GM12878 (cell line): ENCODE measurements around the gene RIN1. TPM values are rescaled to one million over a fixed set of nuclear protein-coding genes. Genes with fewer than 3 reads are reported as not detected.

ENCODE experiments used
- ATAC-seq: fragments of 200-7000 bp; cut with Tn5 transposase; 3 replicates; pipeline ENCODE4 v1.9.1; 2020; ENCODE audit warnings: mild to moderate bottlenecking, moderate library complexity
- BruUV-seq: library from RNA; stranded (reverse); fragments of 400-500 nt; replicated peaks from 2 replicates; lab custom pipeline; 2021; lab: Mats Ljungman, UMichigan
- CTCF ChIA-PET: fragments of 300-600 bp; sonication (Branson Sonifier 250); formaldehyde crosslinking; extraction: SDS; loops from one replicate; lab custom pipeline; 2021; ENCODE audit warnings: inconsistent platforms; lab: Yijun Ruan, JAX
- POLR2A ChIA-PET: fragments of 350-600 bp; formaldehyde crosslinking; extraction: SDS; loops from one replicate; lab custom pipeline; 2021; ENCODE audit warnings: inconsistent platforms; lab: Charles Lee
- RAD21 ChIA-PET: fragments of 300-600 bp; sonication (Branson Sonifier 250); formaldehyde crosslinking; loops from one replicate; lab custom pipeline; 2023; ENCODE audit warnings: antibody characterized with exemption; ENCODE audit not compliant: unreplicated experiment; lab: Charles Lee
- SMC1A ChIA-PET: fragments of 300-600 bp; sonication (Branson Sonifier 250); formaldehyde crosslinking; loops from one replicate; lab custom pipeline; 2023; ENCODE audit not compliant: unreplicated experiment, uncharacterized antibody; lab: Charles Lee
- DNase-seq: peaks from one replicate; pipeline ENCODE4 v3.0.0-alpha.2; 2011; ENCODE audit warnings: low read depth, low spot score
- FAIRE-seq: peaks from 3 replicates; lab custom pipeline; 2011; peaks lifted over from hg19 to GRCh38; lab: Jason Lieb, UNC
- H2AFZ ChIP-seq: 2 replicates; pipeline ENCODE4 v1.6.0; 2011; ENCODE audit warnings: low read depth, low read length, control low read depth; ENCODE audit not compliant: control insufficient read depth
- H3K27ac ChIP-seq: 2 replicates; pipeline ENCODE4 v1.5.1; 2011; ENCODE audit warnings: control low read depth; ENCODE audit not compliant: control insufficient read depth, insufficient read depth
- H3K27me3 ChIP-seq, 2 experiments: replicated peaks in 1 of 2; 2 replicates each; pipeline versions ENCODE4 v1.6.0 to v1.6.1; 2011; ENCODE audit warnings: low read length in 1 of 2; ENCODE audit not compliant: control insufficient read depth in 2 of 2, insufficient read depth in 2 of 2
- H3K36me3 ChIP-seq, 2 experiments: 2 replicates each; pipeline ENCODE4 v1.5.1; 2011; ENCODE audit warnings: low read length in 1 of 2; ENCODE audit not compliant: control insufficient read depth in 2 of 2, insufficient read depth in 2 of 2
- H3K4me1 ChIP-seq: 2 replicates; pipeline ENCODE4 v1.6.1; 2011; ENCODE audit warnings: mild to moderate bottlenecking, low read length, moderate library complexity, mixed read lengths; ENCODE audit not compliant: control insufficient read depth, insufficient read depth
- H3K4me2 ChIP-seq: 2 replicates; pipeline ENCODE4 v1.6.0; 2011; ENCODE audit warnings: control low read depth; ENCODE audit not compliant: control insufficient read depth, insufficient read depth
- H3K4me3 ChIP-seq: fragments of 200-600 bp; sonication (generic); 2 replicates; pipeline ENCODE4 v1.5.1; 2016
- H3K79me2 ChIP-seq: 2 replicates; pipeline ENCODE4 v1.6.0; 2011; ENCODE audit warnings: low read length; ENCODE audit not compliant: control insufficient read depth, insufficient read depth
- H3K9ac ChIP-seq: 2 replicates; pipeline ENCODE4 v1.8.0; 2011; ENCODE audit warnings: low read length, control low read depth, mixed read lengths; ENCODE audit not compliant: control insufficient read depth, insufficient read depth
- H3K9me3 ChIP-seq: replicated peaks from 3 replicates; pipeline ENCODE4 v1.5.1; 2011; ENCODE audit warnings: mild to moderate bottlenecking, low read length; ENCODE audit not compliant: control insufficient read depth, insufficient read depth
- H4K20me1 ChIP-seq: 2 replicates; pipeline ENCODE4 v1.6.0; 2011; ENCODE audit not compliant: control insufficient read depth, insufficient read depth
- CUX1 ChIP-seq: IDR thresholded peaks from 2 replicates; pipeline ENCODE4 v1.6.1; 2012; ENCODE audit warnings: improper control_type of control experiment, low read depth, low read length; ENCODE audit not compliant: insufficient replicate concordance
- EP300 ChIP-seq, 2 experiments: fragments of 150-350 bp in 1 of 2; IDR thresholded peaks; 2 replicates each; pipeline ENCODE4 v1.6.1; 2011 to 2012; ENCODE audit warnings: low read depth in 2 of 2, low read length in 2 of 2, borderline replicate concordance in 1 of 2, improper control_type of control experiment in 1 of 2, inconsistent platforms in 1 of 2; ENCODE audit not compliant: control insufficient read depth in 1 of 2
- HDAC6 ChIP-seq: fragments of 200-600 bp; sonication (generic); IDR thresholded peaks from one replicate; pipeline ENCODE4 v1.8.0; 2017; ENCODE audit warnings: antibody characterized with exemption; ENCODE audit not compliant: unreplicated experiment
- HSF1 ChIP-seq: fragments of 150-350 bp; IDR thresholded peaks from 2 replicates; pipeline ENCODE4 v1.6.1; 2014; ENCODE audit warnings: mild to moderate bottlenecking, low read depth, low read length
- KLF5 ChIP-seq: fragments of 450-650 bp; IDR thresholded peaks from 2 replicates; pipeline ENCODE4 v1.6.1; 2014; ENCODE audit warnings: mild to moderate bottlenecking; ENCODE audit not compliant: partially characterized antibody
- MTA3 ChIP-seq: IDR thresholded peaks from 2 replicates; pipeline ENCODE4 v1.6.1; 2012; ENCODE audit warnings: low read length, inconsistent platforms, borderline replicate concordance
- POLR2AphosphoS2 ChIP-seq: IDR thresholded peaks from 2 replicates; pipeline ENCODE4 v1.6.1; 2011; ENCODE audit warnings: low read depth, mild to moderate bottlenecking, low read length, improper control_type of control experiment, moderate library complexity
- POU2F2 ChIP-seq: IDR thresholded peaks from 3 replicates; pipeline ENCODE4 v1.6.1; 2011; ENCODE audit warnings: low read depth, mild to moderate bottlenecking, low read length, borderline replicate concordance
- RELA ChIP-seq: fragments of 450-650 bp; IDR thresholded peaks from 2 replicates; pipeline ENCODE4 v1.8.0; 2014; ENCODE audit warnings: borderline replicate concordance; ENCODE audit not compliant: partially characterized antibody
- TCF12 ChIP-seq: IDR thresholded peaks from 2 replicates; pipeline ENCODE4 v1.6.1; 2011; ENCODE audit warnings: low read depth, mild to moderate bottlenecking, low read length
- WGBS: methylation state at CpG from one replicate; pipeline ENCODE4 v1.1.6; 2016; ENCODE audit warnings: low lambda C conversion rate; ENCODE audit not compliant: insufficient replicate concordance, insufficient coverage; ENCODE audit errors: missing lambda C conversion rate; 5-methylcytosine and 5-hydroxymethylcytosine counted together
- in situ Hi-C: fragments of 300-500 bp; cut with MboI; formaldehyde crosslinking; loops from 9 replicates; pipeline ENCODE4 v1.14.3; 2018; ENCODE audit warnings: mixed read lengths
- intact Hi-C: fragments of 100-400 bp; cut with micrococcal nuclease; formaldehyde crosslinking; loops from one replicate; pipeline ENCODE4 v1.14.2; 2022; ENCODE audit not compliant: unreplicated experiment
- polyA plus RNA-seq, 11 experiments: library from polyadenylated mRNA; depleted of rRNA in 4 of 11; unstranded in 6 of 11; stranded (reverse) in 5 of 11; fragments of >200 nt; fragmentation: Nextera tagmentation in 4 of 11; fragmentation: Illumina TruSeq in 1 of 11; extraction: Ambion mirVana in 4 of 11; extraction: Trizol in 1 of 11; gene quantifications; 1 replicate in 1 of 11; 2 replicates in 10 of 11; pipeline versions ENCODE4 v1.2.1 to v1.2.3, GENCODE V29; 2011 to 2016; ENCODE audit warnings: inconsistent platforms in 2 of 11, missing spikeins in 2 of 11, low read depth in 1 of 11
- total RNA-seq, 4 experiments: library from RNA; depleted of rRNA in 3 of 4; stranded (reverse); fragments of >200 nt in 3 of 4; fragmentation: Illumina TruSeq in 1 of 4; extraction: Trizol in 1 of 4; gene quantifications; 2 replicates each; pipeline versions ENCODE4 v1.2.1 to v1.2.3, GENCODE V29; 2013 to 2021
- TF ChIP-seq, protein P1 (sequence below): fragments of 450-650 bp; IDR thresholded peaks from 2 replicates; pipeline ENCODE4 v1.6.1; 2018; ENCODE audit warnings: mild to moderate bottlenecking, low read depth, moderate library complexity; ENCODE audit not compliant: partially characterized antibody

Gene RIN1
- total and polyA plus RNA-seq, 10 of the 15 experiments (the other 5 are each of a cell fraction or from before 2014, with no cell fraction given) = 0.04 to 0.69 (median 0.22) TPM; not detected in 1

GRCh38 chr11:66362481-66363147 lies 26.4 kb upstream of the RIN1 start (continued):
- TF ChIP-seq HSF1 = no peak
- TF ChIP-seq, protein P1, sequence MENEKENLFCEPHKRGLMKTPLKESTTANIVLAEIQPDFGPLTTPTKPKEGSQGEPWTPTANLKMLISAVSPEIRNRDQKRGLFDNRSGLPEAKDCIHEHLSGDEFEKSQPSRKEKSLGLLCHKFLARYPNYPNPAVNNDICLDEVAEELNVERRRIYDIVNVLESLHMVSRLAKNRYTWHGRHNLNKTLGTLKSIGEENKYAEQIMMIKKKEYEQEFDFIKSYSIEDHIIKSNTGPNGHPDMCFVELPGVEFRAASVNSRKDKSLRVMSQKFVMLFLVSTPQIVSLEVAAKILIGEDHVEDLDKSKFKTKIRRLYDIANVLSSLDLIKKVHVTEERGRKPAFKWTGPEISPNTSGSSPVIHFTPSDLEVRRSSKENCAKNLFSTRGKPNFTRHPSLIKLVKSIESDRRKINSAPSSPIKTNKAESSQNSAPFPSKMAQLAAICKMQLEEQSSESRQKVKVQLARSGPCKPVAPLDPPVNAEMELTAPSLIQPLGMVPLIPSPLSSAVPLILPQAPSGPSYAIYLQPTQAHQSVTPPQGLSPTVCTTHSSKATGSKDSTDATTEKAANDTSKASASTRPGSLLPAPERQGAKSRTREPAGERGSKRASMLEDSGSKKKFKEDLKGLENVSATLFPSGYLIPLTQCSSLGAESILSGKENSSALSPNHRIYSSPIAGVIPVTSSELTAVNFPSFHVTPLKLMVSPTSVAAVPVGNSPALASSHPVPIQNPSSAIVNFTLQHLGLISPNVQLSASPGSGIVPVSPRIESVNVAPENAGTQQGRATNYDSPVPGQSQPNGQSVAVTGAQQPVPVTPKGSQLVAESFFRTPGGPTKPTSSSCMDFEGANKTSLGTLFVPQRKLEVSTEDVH = no peak

GRCh38 chr11:66361502-66361941 lies 25.3 kb upstream of the RIN1 start:
- Histone ChIP-seq H3K4me2 (no peak overlapping the region), H3K4me1 (no peaks in the 10 kb centered on the region), H3K79me2 (no peaks in the 10 kb centered on the region), H2AFZ (no peak overlapping the region), H3K27ac (no peak overlapping the region), H3K4me3 (no peak overlapping the region), H3K9me3 (no peaks in the 10 kb centered on the region), H3K9ac (no peak overlapping the region), H3K36me3 (0 out of 4 replicates have a peak, but pooled peaks cover 0 to 2% of the 10 kb centered on the region in 2 experiments), H3K27me3 (no peaks in the 10 kb centered on the region), H4K20me1 (no peaks in the 10 kb centered on the region)
- DNase-seq = no peak
- WGBS = 38% methylated on average over 6 of the region's 6 CpGs
- intact Hi-C loops (no loop called here), in situ Hi-C loops (no loop called here)
- ChIA-PET RAD21 (interaction anchor here (0.6 to 1.4 kb wide), 2 partner anchors 50 to 666 kb away, joined by 3 to 4 read pairs; no protein-coding TSS in a partner anchor), CTCF (interaction anchor here (1.0 to 3.0 kb wide), 3 partner anchors 10 to 50 kb away, joined by 3 to 12 read pairs (median 4); partner anchors contain the start of gene SLC29A2), POLR2A (no interaction called here), SMC1A (interaction anchor here (1.1 kb wide), 1 partner anchor 25 kb away, joined by 3 read pairs; no protein-coding TSS in a partner anchor)
- BruUV-seq = no TSS peak
- ATAC-seq = no peak
- FAIRE-seq = no peak
- no peak for TF ChIP-seq TCF12
- TF ChIP-seq MTA3 = no peak
- TF ChIP-seq CUX1 = no peak
- TF ChIP-seq RELA = no peak
- TF ChIP-seq KLF5 = no peak
- TF ChIP-seq HDAC6 = no peak
- TF ChIP-seq POU2F2 = no peak
- no peak for TF ChIP-seq EP300 (IDR thresholded peaks at IDR 0.05; ENCODE audit: borderline replicate concordance in 1 of 2, control insufficient read depth in 1 of 2, low read depth in 2 of 2, low read length in 2 of 2)
- no peak for TF ChIP-seq POLR2AphosphoS2
